Upper lobe of left lung (tissue), 4 donors: ENCODE measurements around the gene GALNT2.

Experiments
- CTCF ChIP-seq, 6 experiments: fragments of 450-650 bp in 4 of 6; fragments of 200-600 bp in 2 of 6; sonication (generic) in 2 of 6; IDR thresholded peaks; one replicate each; pipeline ENCODE4 v1.5.1; 2016 to 2019; ENCODE audit warnings: antibody characterized with exemption in 6 of 6
- EP300 ChIP-seq, 4 donors: sonication (generic); formaldehyde crosslinking; IDR thresholded peaks; one replicate each; pipeline ENCODE4 v1.5.1; 2017; ENCODE audit warnings: antibody characterized with exemption in 4 of 4, control low read depth in 2 of 4
- POLR2A ChIP-seq, 4 donors: fragments of 450-650 bp; IDR thresholded peaks; one replicate each; pipeline ENCODE4 v1.5.1; 2016 to 2017; ENCODE audit warnings: antibody characterized with exemption in 4 of 4, mild to moderate bottlenecking in 2 of 4
- POLR2AphosphoS5 ChIP-seq, 2 donors: sonication (generic); formaldehyde crosslinking; IDR thresholded peaks; one replicate each; pipeline ENCODE4 v1.5.1; 2017; ENCODE audit warnings: antibody characterized with exemption in 2 of 2

GRCh38 chr1:230255116-230255515, 188.1 kb downstream of the GALNT2 start:
- TF ChIP-seq CTCF (IDR thresholded peaks at IDR 0.05), result no peak
- no peak for TF ChIP-seq POLR2AphosphoS5 (IDR thresholded peaks at IDR 0.05)
- TF ChIP-seq POLR2A (IDR thresholded peaks at IDR 0.05), result no peak
- no peak for TF ChIP-seq EP300 (IDR thresholded peaks at IDR 0.05)
